ENCODE data around the gene ATP10A.

Gene ATP10A

GRCh38 chr15:25901811-25902605 lies 38.9 kb upstream of the ATP10A start:
- no peak overlapping the region for H3K4me3 ChIP-seq (ENCODE audit: low read length)
- TF ChIP-seq CTCF (conservative IDR thresholded peaks at IDR 0.05; ENCODE audit: low read length): no peak
- no peak for DNase-seq (ENCODE audit: low read depth)

- no peak for TF ChIP-seq CTCF (conservative IDR thresholded peaks at IDR 0.05; ENCODE audit: low read length)
- DNase-seq (ENCODE audit: low read depth): peak; percentile 67
- H3K4me3 ChIP-seq (ENCODE audit: low read length): no peak overlapping the region
Measured at GRCh38 chr15:25900901-25901300, 37.8 kb upstream of the ATP10A start.

GRCh38 chr15:25900431-25900830 lies 37.3 kb upstream of the ATP10A start:
- DNase-seq (ENCODE audit: low read depth): peak; percentile 29
- no peak overlapping the region for H3K4me3 ChIP-seq (ENCODE audit: low read length)
- no peak for TF ChIP-seq CTCF (conservative IDR thresholded peaks at IDR 0.05; ENCODE audit: low read length)

- no peak for TF ChIP-seq CTCF (conservative IDR thresholded peaks at IDR 0.05; ENCODE audit: low read length)
- no peak for DNase-seq (ENCODE audit: low read depth)
- H3K4me3 ChIP-seq (ENCODE audit: low read length): no peak overlapping the region
Measured at GRCh38 chr15:25899870-25900269, 36.7 kb upstream of the ATP10A start.

- TF ChIP-seq CTCF (conservative IDR thresholded peaks at IDR 0.05; ENCODE audit: low read length): no peak
- no peak overlapping the region for H3K4me3 ChIP-seq (ENCODE audit: low read length)
- DNase-seq (ENCODE audit: low read depth): no peak
Measured at GRCh38 chr15:25897658-25898057, 34.5 kb upstream of the ATP10A start.

- peak; percentile 49 for DNase-seq (ENCODE audit: low read depth)
- no peak for TF ChIP-seq CTCF (conservative IDR thresholded peaks at IDR 0.05; ENCODE audit: low read length)
- no peak overlapping the region for H3K4me3 ChIP-seq (ENCODE audit: low read length)
Measured at GRCh38 chr15:25894371-25894902, 31.3 kb upstream of the ATP10A start.

- no peak for TF ChIP-seq CTCF (conservative IDR thresholded peaks at IDR 0.05; ENCODE audit: low read length)
- no peak overlapping the region for H3K4me3 ChIP-seq (ENCODE audit: low read length)
- no peak for DNase-seq (ENCODE audit: low read depth)
Measured at GRCh38 chr15:25893596-25893995, 30.5 kb upstream of the ATP10A start.

All from AG10803 (cell line).